ENCODE results near the gene S100PBP. TPM values are rescaled to one million over a fixed set of nuclear protein-coding genes. Genes with fewer than 3 reads are reported as not detected.

S100PBP gene
- total and polyA plus RNA-seq, 2 of the 13 experiments (the other 11 are each of a cell fraction or from before 2014, with no cell fraction given) = 20.4 to 26.1 TPM

GRCh38 chr1:32817815-32818786, 648 bp downstream of the S100PBP start (continued):
- TF ChIP-seq MLXIP (CRISPR knock-in tag; IDR thresholded peaks at IDR 0.05; ENCODE audit: borderline replicate concordance) = no peak
- no peak for TF ChIP-seq AGO1 (IDR thresholded peaks at IDR 0.05; ENCODE audit: low read depth, low read length, poor library complexity, severe bottlenecking)
- no peak for TF ChIP-seq ARHGAP35 (CRISPR knock-in tag; IDR thresholded peaks at IDR 0.05; ENCODE audit: borderline replicate concordance)
- no peak for TF ChIP-seq ZNF142 (CRISPR knock-in tag; IDR thresholded peaks at IDR 0.05)
- TF ChIP-seq NFIC (IDR thresholded peaks at IDR 0.05; ENCODE audit: low read length) = no peak
- no peak for TF ChIP-seq ISX (CRISPR knock-in tag; conservative IDR thresholded peaks at IDR 0.05)
- TF ChIP-seq ZBTB2 (CRISPR knock-in tag; IDR thresholded peaks at IDR 0.05; ENCODE audit: low read depth) = 0 out of 2 replicates have a peak, but pooled peaks have one; percentile 69
- TF ChIP-seq ZNF512 (CRISPR knock-in tag; IDR thresholded peaks at IDR 0.05) = no peak
- peak; percentile 61 for TF ChIP-seq SAP130 (CRISPR knock-in tag; IDR thresholded peaks at IDR 0.05; ENCODE audit: low read depth)
- TF ChIP-seq RFX1 (IDR thresholded peaks at IDR 0.05) = no peak
- TF ChIP-seq ZNF446 (CRISPR knock-in tag; IDR thresholded peaks at IDR 0.05) = no peak
- no peak for TF ChIP-seq CC2D1A (CRISPR knock-in tag; IDR thresholded peaks at IDR 0.05)
- TF ChIP-seq TEF (CRISPR knock-in tag; IDR thresholded peaks at IDR 0.05) = peak; percentile 24; the same call in 1 of the 2 replicates
- no peak for TF ChIP-seq KLF9 (CRISPR knock-in tag; IDR thresholded peaks at IDR 0.05; ENCODE audit: low read depth)
- TF ChIP-seq ZNF557 (CRISPR knock-in tag; IDR thresholded peaks at IDR 0.05) = 0 out of 2 replicates have a peak, but pooled peaks have one; percentile 45
